K562 (cell line): ENCODE measurements around the gene IRAG1. TPM values are rescaled to one million over a fixed set of nuclear protein-coding genes. Genes with fewer than 3 reads are reported as not detected.

Source experiments
- CEBPG ChIP-seq, 3 experiments: fragments of 200-800 bp in 1 of 3; sonication (Bioruptor generic) in 1 of 3; sonication (generic) in 1 of 3; formaldehyde crosslinking in 1 of 3; IDR thresholded peaks in 2 of 3; conservative IDR thresholded peaks in 1 of 3; 2 replicates each; pipeline versions ENCODE4 v1.6.1 to v1.8.0; 2016 to 2022; ENCODE audit warnings: missing compliant biosample characterization in 2 of 3, missing genetic modification characterization in 2 of 3, mild to moderate bottlenecking in 1 of 3, missing genetic modification reagents in 1 of 3
- ESRRA ChIP-seq: fragments of 450-650 bp; IDR thresholded peaks from 2 replicates; pipeline ENCODE4 v1.6.1; 2014; ENCODE audit warnings: low read depth, mild to moderate bottlenecking, moderate library complexity, borderline replicate concordance
- GATAD2A ChIP-seq: fragments of 450-650 bp; IDR thresholded peaks from 2 replicates; pipeline ENCODE4 v1.6.1; 2017
- HDGF ChIP-seq: fragments of 450-650 bp; IDR thresholded peaks from 2 replicates; pipeline ENCODE4 v1.6.1; 2016
- MLLT1 ChIP-seq, 2 experiments: fragments of 450-650 bp; IDR thresholded peaks; 2 replicates each; pipeline ENCODE4 v1.6.1; 2016
- RBM34 ChIP-seq: fragments of 200-400 bp; formaldehyde crosslinking; IDR thresholded peaks from 2 replicates; pipeline ENCODE4 v1.6.1; 2018; ENCODE audit warnings: low read length, borderline replicate concordance; ENCODE audit not compliant: insufficient read depth
- SMARCB1 ChIP-seq: IDR thresholded peaks from 2 replicates; pipeline ENCODE4 v1.6.1; 2011; ENCODE audit warnings: improper control_type of control experiment, low read depth; ENCODE audit not compliant: insufficient read length
- SREBF2 ChIP-seq: sonication (generic); formaldehyde crosslinking; IDR thresholded peaks from 2 replicates; pipeline ENCODE4 v1.4.0; 2020; ENCODE audit warnings: mild to moderate bottlenecking, missing genetic modification reagents
- TAF9B ChIP-seq: fragments of 450-650 bp; IDR thresholded peaks from 2 replicates; pipeline ENCODE4 v1.6.1; 2018; ENCODE audit warnings: mild to moderate bottlenecking; ENCODE audit not compliant: partially characterized antibody
- TBP ChIP-seq: optimal IDR thresholded peaks from 2 replicates; pipeline ENCODE3; 2011; ENCODE audit warnings: low read depth, low read length, improper control_type of control experiment
- ZNF408 ChIP-seq: fragments of 250-450 bp; sonication (Bioruptor Pico); IDR thresholded peaks from 2 replicates; pipeline ENCODE4 v1.4.0; 2020; ENCODE audit warnings: low read depth, mild to moderate bottlenecking, moderate library complexity
- ZNF584 ChIP-seq: fragments of 200-800 bp; sonication (Bioruptor generic); IDR thresholded peaks from 2 replicates; pipeline ENCODE4 v1.6.1; 2016; ENCODE audit warnings: low read depth, mild to moderate bottlenecking, missing genetic modification characterization, missing compliant biosample characterization
- ZNF644 ChIP-seq: fragments of 200-800 bp; sonication (Bioruptor generic); IDR thresholded peaks from 2 replicates; pipeline ENCODE4 v1.6.1; 2016; ENCODE audit warnings: low read depth, missing genetic modification characterization, missing compliant biosample characterization
- polyA plus RNA-seq, 8 experiments: library from polyadenylated mRNA; depleted of rRNA in 4 of 8; stranded (reverse) in 5 of 8; unstranded in 3 of 8; fragments of >200 nt; fragmentation: Nextera tagmentation in 2 of 8; fragmentation: Illumina TruSeq in 1 of 8; extraction: Ambion mirVana in 2 of 8; extraction: Trizol in 1 of 8; gene quantifications; 2 replicates each; pipeline versions ENCODE4 v1.2.1 to v1.2.3, GENCODE V29; 2011 to 2014; ENCODE audit warnings: inconsistent platforms in 1 of 8, missing spikeins in 1 of 8
- total RNA-seq, 7 experiments: library from RNA; depleted of rRNA in 6 of 7; stranded (reverse); fragments of >200 nt in 6 of 7; fragmentation: Illumina TruSeq in 2 of 7; extraction: Trizol in 2 of 7; gene quantifications; 2 replicates each; pipeline versions ENCODE4 v1.2.1 to v1.2.3, GENCODE V29; 2011 to 2021; ENCODE audit warnings: low replicate concordance in 1 of 7
- TF ChIP-seq, protein P1 (sequence below): sonication (generic); formaldehyde crosslinking; IDR thresholded peaks from 2 replicates; pipeline ENCODE4 v1.8.0; 2022; ENCODE audit warnings: missing genetic modification reagents, mild to moderate bottlenecking, borderline replicate concordance
- TF ChIP-seq, protein P2 (sequence below): fragments of 250-450 bp; sonication (Bioruptor Pico); IDR thresholded peaks from 2 replicates; pipeline ENCODE4 v1.5.0; 2022; ENCODE audit warnings: mild to moderate bottlenecking
- TF ChIP-seq, protein P3 (sequence below), 2 experiments: fragments of 200-800 bp in 1 of 2; sonication (Bioruptor generic) in 1 of 2; sonication (generic) in 1 of 2; formaldehyde crosslinking in 1 of 2; IDR thresholded peaks in 1 of 2; conservative IDR thresholded peaks in 1 of 2; 2 replicates each; pipeline versions ENCODE4 v1.5.0 to v1.6.1; 2016 to 2020; ENCODE audit warnings: missing compliant biosample characterization in 1 of 2, missing genetic modification characterization in 1 of 2, missing genetic modification reagents in 1 of 2

The IRAG1 gene
- total and polyA plus RNA-seq, 9 of the 15 experiments (the other 6 are each of a cell fraction or from before 2014, with no cell fraction given), result 0.01 to 0.22 (median 0.09) TPM; not detected in 1

- TF ChIP-seq MLLT1 (IDR thresholded peaks at IDR 0.05), result no peak
- no peak for TF ChIP-seq ZNF408 (CRISPR knock-in tag)
- TF ChIP-seq, protein P1, sequence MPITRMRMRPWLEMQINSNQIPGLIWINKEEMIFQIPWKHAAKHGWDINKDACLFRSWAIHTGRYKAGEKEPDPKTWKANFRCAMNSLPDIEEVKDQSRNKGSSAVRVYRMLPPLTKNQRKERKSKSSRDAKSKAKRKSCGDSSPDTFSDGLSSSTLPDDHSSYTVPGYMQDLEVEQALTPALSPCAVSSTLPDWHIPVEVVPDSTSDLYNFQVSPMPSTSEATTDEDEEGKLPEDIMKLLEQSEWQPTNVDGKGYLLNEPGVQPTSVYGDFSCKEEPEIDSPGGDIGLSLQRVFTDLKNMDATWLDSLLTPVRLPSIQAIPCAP, result no peak
- TF ChIP-seq, protein P2, sequence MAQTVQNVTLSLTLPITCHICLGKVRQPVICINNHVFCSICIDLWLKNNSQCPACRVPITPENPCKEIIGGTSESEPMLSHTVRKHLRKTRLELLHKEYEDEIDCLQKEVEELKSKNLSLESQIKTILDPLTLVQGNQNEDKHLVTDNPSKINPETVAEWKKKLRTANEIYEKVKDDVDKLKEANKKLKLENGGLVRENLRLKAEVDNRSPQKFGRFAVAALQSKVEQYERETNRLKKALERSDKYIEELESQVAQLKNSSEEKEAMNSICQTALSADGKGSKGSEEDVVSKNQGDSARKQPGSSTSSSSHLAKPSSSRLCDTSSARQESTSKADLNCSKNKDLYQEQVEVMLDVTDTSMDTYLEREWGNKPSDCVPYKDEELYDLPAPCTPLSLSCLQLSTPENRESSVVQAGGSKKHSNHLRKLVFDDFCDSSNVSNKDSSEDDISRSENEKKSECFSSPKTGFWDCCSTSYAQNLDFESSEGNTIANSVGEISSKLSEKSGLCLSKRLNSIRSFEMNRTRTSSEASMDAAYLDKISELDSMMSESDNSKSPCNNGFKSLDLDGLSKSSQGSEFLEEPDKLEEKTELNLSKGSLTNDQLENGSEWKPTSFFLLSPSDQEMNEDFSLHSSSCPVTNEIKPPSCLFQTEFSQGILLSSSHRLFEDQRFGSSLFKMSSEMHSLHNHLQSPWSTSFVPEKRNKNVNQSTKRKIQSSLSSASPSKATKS, result no peak
- TF ChIP-seq TAF9B, result no peak
- TF ChIP-seq TBP, result peak; percentile 37
- TF ChIP-seq, protein P3, sequence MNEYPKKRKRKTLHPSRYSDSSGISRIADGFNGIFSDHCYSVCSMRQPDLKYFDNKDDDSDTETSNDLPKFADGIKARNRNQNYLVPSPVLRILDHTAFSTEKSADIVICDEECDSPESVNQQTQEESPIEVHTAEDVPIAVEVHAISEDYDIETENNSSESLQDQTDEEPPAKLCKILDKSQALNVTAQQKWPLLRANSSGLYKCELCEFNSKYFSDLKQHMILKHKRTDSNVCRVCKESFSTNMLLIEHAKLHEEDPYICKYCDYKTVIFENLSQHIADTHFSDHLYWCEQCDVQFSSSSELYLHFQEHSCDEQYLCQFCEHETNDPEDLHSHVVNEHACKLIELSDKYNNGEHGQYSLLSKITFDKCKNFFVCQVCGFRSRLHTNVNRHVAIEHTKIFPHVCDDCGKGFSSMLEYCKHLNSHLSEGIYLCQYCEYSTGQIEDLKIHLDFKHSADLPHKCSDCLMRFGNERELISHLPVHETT (CRISPR knock-in tag; conservative IDR thresholded peaks at IDR 0.05 in 1 of 2, IDR thresholded peaks at IDR 0.05 in 1 of 2), result peak in 1 of 2 experiments; percentile 74; a peak in 2 of 4 replicates
- peak; percentile 75; the same call in 1 of the 2 replicates for TF ChIP-seq ZNF644
- TF ChIP-seq ESRRA, result peak; percentile 49; the same call in 1 of the 2 replicates
- no peak for TF ChIP-seq RBM34
- TF ChIP-seq SREBF2 (CRISPR knock-in tag), result no peak
- TF ChIP-seq HDGF, result no peak
- no peak for TF ChIP-seq CEBPG (CRISPR knock-in tag; IDR thresholded peaks at IDR 0.05)
- peak; percentile 89 to 96 for TF ChIP-seq CEBPG (tag; conservative IDR thresholded peaks at IDR 0.05 in 1 of 2, IDR thresholded peaks at IDR 0.05 in 1 of 2)
- TF ChIP-seq GATAD2A, result peak; percentile 83
- peak; percentile 79 for TF ChIP-seq SMARCB1
- TF ChIP-seq ZNF584 (CRISPR knock-in tag), result peak; percentile 69; the same call in 1 of the 2 replicates
Observed at GRCh38 chr11:10659339-10660216, 34.0 kb downstream of the IRAG1 start (continued).
